ENCODE data around the gene HLF.

DNA sequence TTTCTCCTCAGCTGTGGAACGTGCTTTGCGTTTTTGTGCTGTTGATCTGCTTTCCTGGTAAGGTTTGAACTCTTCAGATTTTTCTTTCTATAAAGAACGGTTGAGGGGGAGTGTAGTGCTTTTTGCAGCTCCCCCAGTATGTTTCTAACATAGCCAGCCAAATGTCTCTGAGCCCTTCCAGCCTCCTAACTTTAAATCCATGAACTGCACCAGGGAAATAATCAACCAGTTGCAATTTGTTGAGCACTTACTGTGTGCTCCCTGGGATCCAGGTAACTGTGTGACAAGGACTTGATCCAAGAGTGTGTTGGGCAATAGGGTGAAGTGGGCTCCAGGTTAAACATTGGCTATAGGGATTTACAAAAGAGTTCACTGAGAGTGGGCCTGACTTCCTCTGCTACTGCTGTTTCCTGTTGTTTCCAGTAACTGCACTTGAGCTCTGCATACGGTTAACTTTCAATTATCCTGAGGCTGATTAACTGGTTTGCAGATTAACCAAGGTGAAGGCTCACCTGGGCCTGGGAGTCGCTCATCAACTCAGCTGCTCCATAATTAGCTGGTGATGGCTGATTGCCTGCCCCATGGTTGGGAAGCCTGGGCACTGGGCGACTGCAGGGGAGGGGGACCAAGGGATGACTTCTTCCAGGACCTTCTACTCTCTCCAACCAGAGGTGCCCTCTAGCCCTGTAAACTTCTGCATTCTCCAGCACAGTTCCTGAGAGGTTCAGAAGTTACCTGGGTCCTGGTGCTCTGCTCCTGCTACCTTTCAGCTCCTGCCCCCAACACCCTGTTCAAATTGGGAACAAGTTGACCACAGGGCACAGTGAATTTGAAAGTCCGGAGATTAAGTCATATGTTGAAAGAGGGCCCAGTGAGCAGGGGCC lies 19.5 kb downstream of the HLF start:
- TF ChIP-seq, protein P1, sequence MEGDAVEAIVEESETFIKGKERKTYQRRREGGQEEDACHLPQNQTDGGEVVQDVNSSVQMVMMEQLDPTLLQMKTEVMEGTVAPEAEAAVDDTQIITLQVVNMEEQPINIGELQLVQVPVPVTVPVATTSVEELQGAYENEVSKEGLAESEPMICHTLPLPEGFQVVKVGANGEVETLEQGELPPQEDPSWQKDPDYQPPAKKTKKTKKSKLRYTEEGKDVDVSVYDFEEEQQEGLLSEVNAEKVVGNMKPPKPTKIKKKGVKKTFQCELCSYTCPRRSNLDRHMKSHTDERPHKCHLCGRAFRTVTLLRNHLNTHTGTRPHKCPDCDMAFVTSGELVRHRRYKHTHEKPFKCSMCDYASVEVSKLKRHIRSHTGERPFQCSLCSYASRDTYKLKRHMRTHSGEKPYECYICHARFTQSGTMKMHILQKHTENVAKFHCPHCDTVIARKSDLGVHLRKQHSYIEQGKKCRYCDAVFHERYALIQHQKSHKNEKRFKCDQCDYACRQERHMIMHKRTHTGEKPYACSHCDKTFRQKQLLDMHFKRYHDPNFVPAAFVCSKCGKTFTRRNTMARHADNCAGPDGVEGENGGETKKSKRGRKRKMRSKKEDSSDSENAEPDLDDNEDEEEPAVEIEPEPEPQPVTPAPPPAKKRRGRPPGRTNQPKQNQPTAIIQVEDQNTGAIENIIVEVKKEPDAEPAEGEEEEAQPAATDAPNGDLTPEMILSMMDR (IDR thresholded peaks at IDR 0.05) = no peak
- TF ChIP-seq POLR2A (IDR thresholded peaks at IDR 0.05) = no peak
- TF ChIP-seq EP300 (IDR thresholded peaks at IDR 0.05) = no peak

All from ovary (tissue), 3 donors.